Panc1 (cell line): ENCODE measurements around the gene SCGB1A1.

Source experiments
- SIN3A ChIP-seq: IDR thresholded peaks from 2 replicates; pipeline ENCODE4 v1.6.1; 2012; ENCODE audit warnings: low read depth, mild to moderate bottlenecking, low read length, moderate library complexity, borderline replicate concordance; ENCODE audit not compliant: insufficient read depth
- TF ChIP-seq, protein P1 (sequence below): fragments of 450-650 bp; IDR thresholded peaks from 2 replicates; pipeline ENCODE4 v1.5.1; 2017; ENCODE audit warnings: mild to moderate bottlenecking

DNA sequence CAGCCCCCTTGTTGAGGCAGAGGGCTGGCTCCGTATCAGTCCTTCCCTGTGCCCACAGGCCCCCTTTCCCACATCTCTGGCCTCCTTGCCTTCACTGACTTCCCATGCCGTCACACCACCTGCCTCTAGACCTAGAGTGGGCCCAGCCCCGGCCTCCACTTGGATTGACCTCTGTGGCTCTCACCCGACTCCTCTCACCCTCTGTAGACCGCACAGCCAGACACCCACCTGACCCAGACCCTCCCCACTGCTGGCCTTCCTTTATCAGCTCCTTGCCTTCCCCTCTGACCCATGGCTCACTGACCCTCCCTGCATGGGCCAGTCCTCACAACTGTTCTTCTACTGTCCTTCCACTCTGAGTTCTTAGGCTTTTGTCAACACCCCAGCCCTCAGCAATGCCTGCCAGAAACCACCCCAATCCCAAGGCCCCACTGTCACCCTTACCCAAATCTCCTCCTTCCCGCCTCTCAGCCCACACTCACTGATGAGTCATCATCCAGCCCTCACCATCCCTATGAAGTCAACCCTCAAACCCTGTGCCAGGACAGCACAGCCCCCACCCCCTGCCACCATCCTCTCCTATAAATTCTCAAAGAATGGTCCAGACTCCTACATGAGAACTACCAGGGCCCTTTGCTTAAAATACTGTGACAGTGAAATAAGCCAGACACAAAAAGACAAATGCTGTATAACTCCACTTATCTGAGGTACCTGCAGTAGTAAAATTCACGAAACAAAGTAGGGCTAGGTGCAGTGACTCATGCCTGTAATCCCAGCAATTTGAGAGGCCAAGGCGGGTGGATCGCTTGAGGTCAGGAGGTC, 53.4 kb downstream of the SCGB1A1 start:
- TF ChIP-seq, protein P1, sequence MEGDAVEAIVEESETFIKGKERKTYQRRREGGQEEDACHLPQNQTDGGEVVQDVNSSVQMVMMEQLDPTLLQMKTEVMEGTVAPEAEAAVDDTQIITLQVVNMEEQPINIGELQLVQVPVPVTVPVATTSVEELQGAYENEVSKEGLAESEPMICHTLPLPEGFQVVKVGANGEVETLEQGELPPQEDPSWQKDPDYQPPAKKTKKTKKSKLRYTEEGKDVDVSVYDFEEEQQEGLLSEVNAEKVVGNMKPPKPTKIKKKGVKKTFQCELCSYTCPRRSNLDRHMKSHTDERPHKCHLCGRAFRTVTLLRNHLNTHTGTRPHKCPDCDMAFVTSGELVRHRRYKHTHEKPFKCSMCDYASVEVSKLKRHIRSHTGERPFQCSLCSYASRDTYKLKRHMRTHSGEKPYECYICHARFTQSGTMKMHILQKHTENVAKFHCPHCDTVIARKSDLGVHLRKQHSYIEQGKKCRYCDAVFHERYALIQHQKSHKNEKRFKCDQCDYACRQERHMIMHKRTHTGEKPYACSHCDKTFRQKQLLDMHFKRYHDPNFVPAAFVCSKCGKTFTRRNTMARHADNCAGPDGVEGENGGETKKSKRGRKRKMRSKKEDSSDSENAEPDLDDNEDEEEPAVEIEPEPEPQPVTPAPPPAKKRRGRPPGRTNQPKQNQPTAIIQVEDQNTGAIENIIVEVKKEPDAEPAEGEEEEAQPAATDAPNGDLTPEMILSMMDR = no peak
- TF ChIP-seq SIN3A = no peak
